Spinal cord (tissue), 10 donors: ENCODE data around the gene CORO1C. TPM values are rescaled to one million over a fixed set of nuclear protein-coding genes. Genes with fewer than 3 reads are reported as not detected.

Experiments used
- DNase-seq, 6 donors: peaks; one replicate each; pipeline versions ENCODE4 v3.0.0 to v3.0.0-alpha.2; 2013 to 2015; ENCODE audit warnings: low spot score in 6 of 6, low read depth in 4 of 6
- H3K27ac ChIP-seq: one replicate; pipeline ENCODE4 v1.5.1; 2013; ENCODE audit warnings: low read depth, low read length, control low read depth
- H3K27me3 ChIP-seq: one replicate; pipeline ENCODE4 v1.6.1; 2013; ENCODE audit warnings: low read length; ENCODE audit not compliant: control insufficient read depth, insufficient read depth
- H3K36me3 ChIP-seq: one replicate; pipeline ENCODE4 v1.6.1; 2013; ENCODE audit warnings: low read length; ENCODE audit not compliant: control insufficient read depth, insufficient read depth
- H3K4me1 ChIP-seq: one replicate; pipeline ENCODE4 v1.6.1; 2013; ENCODE audit warnings: low read length; ENCODE audit not compliant: control insufficient read depth, insufficient read depth
- H3K4me3 ChIP-seq: one replicate; pipeline ENCODE4 v1.5.1; 2013; ENCODE audit warnings: low read depth, low read length, control low read depth
- H3K9me3 ChIP-seq: one replicate; pipeline ENCODE4 v1.6.1; 2013; ENCODE audit warnings: low read length; ENCODE audit not compliant: control insufficient read depth, insufficient read depth
- WGBS: methylation state at CpG from one replicate; pipeline ENCODE4 v1.1.5; 2013; ENCODE audit warnings: missing lambda C conversion rate; ENCODE audit not compliant: insufficient coverage; 5-methylcytosine and 5-hydroxymethylcytosine counted together
- polyA plus RNA-seq, 2 donors: library from polyadenylated mRNA; unstranded; fragments of 120-200 nt; gene quantifications; one replicate each; pipeline ENCODE4 v1.2.1, GENCODE V29; 2013; ENCODE audit not compliant: insufficient read length in 2 of 2
- total RNA-seq, 2 donors: library from RNA; depleted of rRNA in 1 of 2; stranded (reverse); fragments of 120-200 nt in 1 of 2; fragments of >200 nt in 1 of 2; gene quantifications; one replicate each; pipeline versions ENCODE4 v1.2.3 to v1.2.4, GENCODE V29; 2013 to 2014
- donor health status: healthy.

Gene CORO1C
- total and polyA plus RNA-seq, 4 donors, result 66.1 to 133 (median 89.6) TPM

- Histone ChIP-seq H3K9me3 (no peaks in the 10 kb centered on the region), H3K4me1 (peaks cover 18% of the 10 kb centered on the region), H3K27me3 (peaks cover 6% of the 10 kb centered on the region), H3K27ac (no peak overlapping the region), H3K36me3 (no peaks in the 10 kb centered on the region), H3K4me3 (no peak overlapping the region)
- WGBS, result no CpG with 5 or more reads among the region's 1 CpG
- DNase-seq, result no peak
Measured at GRCh38 chr12:108770963-108771362, 39.6 kb upstream of the CORO1C start.

- no peak for DNase-seq
- H3K4me1 ChIP-seq, result peaks cover 18% of the 10 kb centered on the region
- H3K4me3 ChIP-seq, result no peak overlapping the region
- no peaks in the 10 kb centered on the region for H3K36me3 ChIP-seq
- WGBS, result 48% methylated on average over 3 of the region's 11 CpGs
- H3K9me3 ChIP-seq, result no peaks in the 10 kb centered on the region
- H3K27me3 ChIP-seq, result peaks cover 6% of the 10 kb centered on the region
- H3K27ac ChIP-seq, result no peak overlapping the region
Measured at GRCh38 chr12:108770269-108770829, 39.0 kb upstream of the CORO1C start.

GRCh38 chr12:108768591-108769500 lies 37.5 kb upstream of the CORO1C start:
- Histone ChIP-seq H3K27ac (no peak overlapping the region), H3K4me1 (peaks cover 14% of the 10 kb centered on the region), H3K27me3 (peaks cover 6% of the 10 kb centered on the region), H3K4me3 (no peak overlapping the region), H3K36me3 (no peaks in the 10 kb centered on the region), H3K9me3 (no peaks in the 10 kb centered on the region)
- 8% methylated on average over 35 of the region's 40 CpGs for WGBS
- DNase-seq, result peak in 1 of 6 donors; percentile 35

GRCh38 chr12:108766294-108766693 lies 35.0 kb upstream of the CORO1C start:
- no peaks in the 10 kb centered on the region for H3K9me3 ChIP-seq
- H3K27me3 ChIP-seq, result peaks cover 6% of the 10 kb centered on the region
- H3K27ac ChIP-seq, result no peak overlapping the region
- H3K4me3 ChIP-seq, result no peak overlapping the region
- 92% methylated on average over 4 of the region's 6 CpGs for WGBS
- H3K4me1 ChIP-seq, result peaks cover 8% of the 10 kb centered on the region
- no peak for DNase-seq
- no peaks in the 10 kb centered on the region for H3K36me3 ChIP-seq

- Histone ChIP-seq H3K27me3 (peaks cover 6% of the 10 kb centered on the region), H3K27ac (no peak overlapping the region), H3K36me3 (no peaks in the 10 kb centered on the region), H3K4me3 (no peak overlapping the region), H3K9me3 (no peaks in the 10 kb centered on the region), H3K4me1 (peaks cover 8% of the 10 kb centered on the region)
- 69% methylated on average over 10 of the region's 10 CpGs for WGBS
- DNase-seq, result no peak
Measured at GRCh38 chr12:108765289-108765764, 34.0 kb upstream of the CORO1C start.

GRCh38 chr12:108764540-108765288 lies 33.4 kb upstream of the CORO1C start:
- no peaks in the 10 kb centered on the region for H3K36me3 ChIP-seq
- H3K27ac ChIP-seq, result no peak overlapping the region
- no peak for DNase-seq
- peaks cover 6% of the 10 kb centered on the region for H3K27me3 ChIP-seq
- no peaks in the 10 kb centered on the region for H3K9me3 ChIP-seq
- peaks cover 8% of the 10 kb centered on the region for H3K4me1 ChIP-seq
- 97% methylated on average over 6 of the region's 7 CpGs for WGBS
- no peak overlapping the region for H3K4me3 ChIP-seq

GRCh38 chr12:108761226-108761625 lies 29.9 kb upstream of the CORO1C start:
- Histone ChIP-seq H3K27ac (no peak overlapping the region), H3K9me3 (no peaks in the 10 kb centered on the region), H3K4me3 (no peak overlapping the region), H3K4me1 (no peaks in the 10 kb centered on the region), H3K36me3 (no peaks in the 10 kb centered on the region), H3K27me3 (no peaks in the 10 kb centered on the region)
- WGBS, result 97% methylated on average over 5 of the region's 11 CpGs
- no peak for DNase-seq

- WGBS, result 79% methylated on average over 8 of the region's 11 CpGs
- Histone ChIP-seq H3K9me3 (no peaks in the 10 kb centered on the region), H3K27me3 (no peaks in the 10 kb centered on the region), H3K27ac (no peak overlapping the region), H3K4me3 (no peak overlapping the region), H3K4me1 (no peaks in the 10 kb centered on the region), H3K36me3 (no peaks in the 10 kb centered on the region)
- DNase-seq, result peak in 1 of 6 donors; percentile 59
Measured at GRCh38 chr12:108759924-108760323, 28.6 kb upstream of the CORO1C start.

- no peaks in the 10 kb centered on the region for H3K9me3 ChIP-seq
- no peaks in the 10 kb centered on the region for H3K36me3 ChIP-seq
- no peaks in the 10 kb centered on the region for H3K27me3 ChIP-seq
- H3K27ac ChIP-seq, result no peak overlapping the region
- no CpG with 5 or more reads among the region's 2 CpGs for WGBS
- no peak overlapping the region for H3K4me3 ChIP-seq
- no peak for DNase-seq
- H3K4me1 ChIP-seq, result no peaks in the 10 kb centered on the region
Measured at GRCh38 chr12:108757856-108758255, 26.5 kb upstream of the CORO1C start.
